ENCODE results near the gene AEBP1. TPM values are rescaled to one million over a fixed set of nuclear protein-coding genes. Genes with fewer than 3 reads are reported as not detected.
A peak's percentile ranks its signal among the peaks of the same experiment; 100 is the strongest.

Gene AEBP1
- total RNA-seq, 1 experiment from 2014 or later, result not detected

GRCh38 chr7:44066111-44066460, 38.1 kb upstream of the AEBP1 start:
- DNase-seq (ENCODE audit: extremely low read depth, low read depth), result no peak

DNA sequence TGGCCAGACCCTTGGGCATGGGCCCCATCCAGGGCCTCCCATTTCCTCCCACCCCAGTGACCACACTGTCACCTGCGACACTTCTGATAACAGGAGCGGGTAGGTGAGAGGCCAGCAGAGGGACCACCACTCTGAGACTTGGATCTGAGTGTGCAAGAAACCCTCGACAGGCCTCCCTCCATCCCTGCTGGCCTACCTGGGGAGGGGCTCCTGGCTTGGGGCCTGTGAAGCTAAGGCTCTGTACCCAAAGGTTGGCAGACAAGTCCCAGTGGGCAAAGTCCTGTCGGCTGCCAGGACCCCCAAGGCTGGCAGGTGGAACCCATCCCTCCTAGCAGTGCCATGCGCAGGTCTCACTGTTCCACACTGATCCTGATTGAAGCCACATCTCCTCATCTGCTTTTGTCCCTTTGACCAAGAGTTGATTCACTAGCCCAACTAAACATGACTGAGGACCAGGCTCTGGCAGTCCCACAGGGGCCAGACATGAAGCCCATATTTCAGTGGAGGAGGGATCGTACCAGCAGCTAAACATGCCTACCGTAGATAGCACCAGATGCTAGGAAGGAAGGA, 37.6 kb upstream of the AEBP1 start:
- DNase-seq (ENCODE audit: extremely low read depth, low read depth), result no peak

DNA sequence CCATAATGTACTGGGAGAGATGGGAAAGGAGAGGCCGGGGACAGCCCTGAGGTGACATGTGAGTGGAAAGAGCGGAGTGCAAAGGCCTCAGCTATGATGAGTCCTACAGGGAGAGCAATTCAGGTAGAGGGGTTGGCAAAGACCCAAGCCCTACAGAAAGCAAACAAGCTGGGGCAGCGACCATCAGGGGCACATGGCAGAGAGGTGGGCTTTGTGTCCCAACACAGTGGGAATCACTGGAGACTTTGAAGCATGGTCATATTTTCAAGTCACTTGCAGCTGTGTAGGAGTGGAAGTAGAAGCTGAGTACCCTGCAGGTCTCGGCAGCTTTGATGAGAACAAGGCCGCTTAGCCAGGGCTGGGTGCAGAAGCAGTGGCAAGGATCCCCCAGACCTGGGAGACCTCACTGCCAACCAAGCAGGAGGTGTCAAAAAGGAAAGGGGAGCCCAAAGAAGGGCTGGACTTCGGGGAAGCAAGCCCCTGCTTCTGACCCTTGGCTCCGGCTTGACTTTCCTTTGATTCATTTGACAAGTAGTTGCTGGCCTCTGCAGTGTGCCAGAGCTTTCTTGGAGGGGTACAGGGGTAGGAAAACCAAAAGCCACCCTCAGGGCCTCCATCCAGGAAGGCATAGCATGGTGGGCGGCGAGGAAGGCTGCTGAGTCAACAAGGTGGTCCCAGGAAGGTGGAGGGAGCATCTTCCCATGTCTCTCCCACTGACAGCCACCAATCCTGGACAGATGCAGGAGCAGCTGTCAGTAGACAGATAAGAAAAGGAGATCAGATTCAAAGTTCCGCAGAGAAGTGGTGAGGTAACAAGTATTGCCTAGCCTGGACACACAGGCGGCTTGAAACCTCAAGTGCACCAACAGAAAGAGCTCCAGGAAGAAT, 36.8 kb upstream of the AEBP1 start:
- DNase-seq (ENCODE audit: extremely low read depth, low read depth), result no peak

DNA sequence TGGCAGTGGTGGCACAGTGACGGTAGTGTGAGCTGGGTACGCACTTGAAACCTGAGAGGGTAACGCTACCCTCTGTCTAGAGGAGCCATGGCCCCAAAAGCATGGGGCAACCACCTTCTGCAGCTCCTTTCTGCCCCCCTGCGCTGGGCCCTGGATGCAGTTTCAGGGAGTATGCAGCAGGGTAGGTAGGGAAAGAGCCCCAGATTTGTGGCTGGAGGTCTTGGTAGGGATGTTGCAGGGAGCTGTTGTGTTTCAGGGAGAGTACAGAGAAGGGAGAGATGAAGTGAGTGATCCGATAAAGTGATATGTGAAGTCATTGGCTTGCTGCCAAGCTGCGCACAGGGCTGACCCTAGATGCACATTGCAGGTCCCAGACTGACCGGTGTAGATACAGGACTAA, 36.1 kb upstream of the AEBP1 start:
- no peak for DNase-seq (ENCODE audit: extremely low read depth, low read depth)

DNA sequence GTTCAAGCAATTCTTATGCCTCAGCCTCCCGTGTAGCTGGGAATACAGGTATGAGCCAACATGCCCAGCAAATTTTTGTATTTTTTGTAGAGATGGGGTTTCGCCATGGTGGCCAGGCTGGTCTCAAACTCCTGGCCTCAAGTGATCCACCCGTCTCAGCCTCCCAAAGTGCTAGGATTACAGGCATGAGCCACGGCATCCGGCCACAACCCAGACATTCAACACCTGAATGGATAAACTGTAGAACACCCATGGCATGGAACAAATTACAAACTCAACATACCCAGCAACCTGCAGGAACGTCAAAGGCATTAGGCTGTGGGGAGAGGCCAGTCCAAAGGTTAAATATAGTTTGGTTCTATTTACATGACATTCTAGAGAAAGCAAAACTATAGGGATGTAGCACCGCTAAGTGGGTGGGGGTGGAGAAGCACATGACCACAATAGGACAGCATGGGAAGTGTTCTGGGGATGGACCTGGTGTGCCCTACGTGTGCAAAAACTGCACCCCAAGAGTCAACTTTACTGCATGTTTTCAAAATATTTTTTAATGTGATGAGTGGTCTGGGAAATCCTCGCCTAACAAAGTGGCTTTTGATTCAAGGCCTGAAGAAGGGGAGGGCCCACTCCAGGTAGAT, 32.3 kb upstream of the AEBP1 start:
- no peak for DNase-seq (ENCODE audit: extremely low read depth, low read depth)

GRCh38 chr7:44072364-44073231, 31.5 kb upstream of the AEBP1 start:
- peak; percentile 75 for DNase-seq (ENCODE audit: extremely low read depth, low read depth)

- DNase-seq (ENCODE audit: extremely low read depth, low read depth), result peak; percentile 38
These were observed 30.3 kb upstream of the AEBP1 start for GRCh38 chr7:44073664-44074348.

DNA sequence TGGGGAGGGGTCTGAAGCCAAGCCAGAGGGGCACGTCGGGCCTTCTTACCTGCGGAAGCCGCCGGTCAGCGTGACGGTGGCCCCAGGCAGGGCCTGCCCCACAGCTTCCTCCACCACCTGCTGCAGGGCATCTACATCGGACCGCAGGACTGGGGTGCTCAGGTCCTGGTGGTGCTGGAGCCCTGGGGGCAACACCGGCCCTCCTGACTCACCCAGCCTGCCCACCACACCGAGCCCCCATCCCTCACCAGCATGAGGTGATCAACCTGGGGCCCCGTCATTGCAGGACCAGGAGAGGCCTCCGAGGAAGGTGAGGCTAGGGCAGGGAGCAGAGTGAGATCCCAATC, 29.8 kb upstream of the AEBP1 start:
- no peak for DNase-seq (ENCODE audit: extremely low read depth, low read depth)

DNA sequence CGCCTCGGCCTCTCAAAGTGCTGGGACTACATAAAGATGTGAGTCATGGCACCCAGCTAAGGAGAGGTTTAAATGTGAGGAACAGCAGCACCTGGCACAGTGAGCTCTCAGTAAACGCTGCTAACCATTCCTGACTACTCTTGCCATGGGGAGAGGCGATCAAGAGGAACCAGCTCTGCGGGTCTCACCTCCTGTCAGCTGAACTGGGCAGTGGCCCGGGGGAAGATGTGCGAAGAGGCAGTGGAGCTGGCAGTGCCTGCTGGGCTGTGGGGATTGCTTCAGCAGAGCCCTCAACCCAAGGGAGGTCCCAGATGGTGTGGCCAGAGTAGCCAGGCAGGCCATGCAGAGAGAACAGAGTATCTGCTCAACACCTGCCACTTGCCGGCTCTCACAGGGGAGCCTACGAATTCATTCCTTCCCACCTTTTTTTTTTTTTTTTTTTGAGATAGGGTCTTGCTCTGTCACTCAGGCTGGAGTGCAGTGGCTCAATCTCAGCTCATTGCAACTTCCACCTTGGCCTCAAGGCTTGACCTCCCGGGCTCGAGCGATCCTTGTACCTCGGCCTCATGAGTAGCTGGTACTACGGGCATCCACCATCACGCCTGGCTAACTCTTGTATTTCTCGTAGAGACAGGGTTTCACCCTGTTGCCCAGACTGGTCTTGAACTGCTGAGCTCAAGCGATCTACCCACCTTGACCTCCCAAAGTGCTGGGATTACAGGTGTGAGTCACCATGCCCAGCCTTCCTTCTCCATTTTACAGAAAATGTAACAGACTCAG, 28.7 kb upstream of the AEBP1 start:
- DNase-seq (ENCODE audit: extremely low read depth, low read depth), result no peak

DNA sequence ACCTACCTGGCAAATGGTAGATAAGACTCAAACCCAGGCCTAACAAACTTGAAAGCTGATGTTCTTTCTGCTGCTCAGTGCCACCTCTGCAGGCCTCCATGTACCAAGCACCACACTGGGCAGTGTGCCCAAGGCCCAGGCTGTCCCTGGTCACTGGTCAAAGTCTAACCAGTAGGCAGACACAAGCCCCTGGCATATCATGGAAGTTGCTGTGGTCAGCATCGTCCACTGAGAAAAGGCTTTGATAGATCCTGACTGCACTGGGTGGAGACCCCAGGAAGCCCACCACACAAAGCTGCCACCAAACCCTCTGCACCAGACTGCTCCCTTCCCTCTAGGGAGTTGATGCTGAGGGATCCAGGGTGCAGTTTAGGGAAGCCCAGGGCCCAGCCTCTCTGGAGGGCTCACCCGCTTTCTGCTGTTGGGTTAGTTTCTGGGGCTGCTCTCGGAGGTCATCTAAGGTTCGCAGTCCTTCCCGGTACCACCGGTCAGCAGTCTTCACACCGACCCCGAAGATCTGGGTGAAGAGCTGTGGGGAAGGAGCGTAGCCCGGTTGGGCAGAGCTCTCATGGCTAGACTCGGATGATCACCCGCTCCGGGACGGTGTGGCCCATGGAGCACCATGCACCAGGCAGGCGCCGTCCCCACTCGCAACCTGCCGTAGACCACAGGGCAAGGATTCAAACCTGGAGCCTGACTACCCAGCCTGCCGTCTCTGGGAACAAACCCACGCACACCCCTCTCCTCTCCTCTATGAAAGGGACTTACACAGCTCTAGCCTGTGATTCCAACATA, 27.8 kb upstream of the AEBP1 start:
- DNase-seq (ENCODE audit: extremely low read depth, low read depth), result no peak

- DNase-seq (ENCODE audit: extremely low read depth, low read depth), result no peak
These were observed 27.1 kb upstream of the AEBP1 start for GRCh38 chr7:44077061-44077460.

DNA sequence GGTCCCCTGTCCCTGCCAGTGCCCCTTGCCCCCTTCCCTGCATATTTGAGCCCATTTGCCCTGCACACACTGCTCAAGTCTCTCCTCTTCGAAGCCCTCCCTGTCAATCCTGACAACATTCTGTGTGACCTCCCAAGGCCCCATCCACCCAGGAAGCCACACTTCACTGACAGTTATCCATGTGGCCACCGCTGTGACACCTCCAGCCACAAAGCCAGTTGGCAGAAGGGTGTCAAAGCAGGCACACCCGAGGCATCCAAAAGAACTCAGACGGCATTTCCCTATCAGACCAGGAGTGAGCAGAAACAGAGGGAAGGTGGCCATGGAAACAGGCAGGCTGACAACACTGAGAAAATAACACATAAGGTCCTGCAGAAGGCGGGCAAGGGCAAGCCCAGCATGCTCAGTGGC, 26.5 kb upstream of the AEBP1 start:
- DNase-seq (ENCODE audit: extremely low read depth, low read depth), result no peak

- DNase-seq (ENCODE audit: extremely low read depth, low read depth), result no peak
These were observed 25.6 kb upstream of the AEBP1 start for GRCh38 chr7:44078521-44078920.

DNA sequence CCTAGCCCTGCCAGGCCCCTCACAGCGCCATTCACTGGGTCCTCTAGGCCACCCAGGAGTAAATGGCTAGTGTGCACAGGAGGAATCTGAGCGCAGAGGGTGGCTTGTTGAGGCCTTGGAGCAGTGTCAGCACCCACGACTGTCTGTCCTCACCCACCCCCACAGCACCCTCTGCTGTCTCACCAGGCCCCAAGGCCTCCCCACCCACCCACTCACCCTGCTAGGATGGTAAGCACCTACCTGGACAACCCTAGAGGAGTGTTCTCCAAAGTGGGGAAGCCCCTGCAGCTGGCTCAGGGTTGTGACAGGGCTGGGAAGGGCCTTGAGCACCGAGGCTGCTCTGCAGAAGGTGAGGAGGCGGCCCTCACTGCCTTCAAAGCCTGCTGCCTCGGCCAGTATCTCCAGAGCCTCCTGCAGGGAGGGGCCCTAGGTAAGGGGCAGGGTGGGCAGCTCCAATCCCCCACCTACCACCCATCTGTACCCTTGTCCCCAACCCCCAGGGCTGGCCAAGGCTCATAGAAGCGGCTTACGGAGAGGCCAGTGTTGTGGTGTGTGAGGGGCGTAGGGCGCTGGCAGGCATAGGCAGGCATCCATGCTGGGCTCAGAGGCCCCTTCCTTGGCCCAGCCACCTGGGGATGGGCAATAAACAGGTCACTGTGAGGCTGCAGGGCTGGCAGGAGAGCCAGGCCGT, 24.7 kb upstream of the AEBP1 start:
- no peak for DNase-seq (ENCODE audit: extremely low read depth, low read depth)

DNA sequence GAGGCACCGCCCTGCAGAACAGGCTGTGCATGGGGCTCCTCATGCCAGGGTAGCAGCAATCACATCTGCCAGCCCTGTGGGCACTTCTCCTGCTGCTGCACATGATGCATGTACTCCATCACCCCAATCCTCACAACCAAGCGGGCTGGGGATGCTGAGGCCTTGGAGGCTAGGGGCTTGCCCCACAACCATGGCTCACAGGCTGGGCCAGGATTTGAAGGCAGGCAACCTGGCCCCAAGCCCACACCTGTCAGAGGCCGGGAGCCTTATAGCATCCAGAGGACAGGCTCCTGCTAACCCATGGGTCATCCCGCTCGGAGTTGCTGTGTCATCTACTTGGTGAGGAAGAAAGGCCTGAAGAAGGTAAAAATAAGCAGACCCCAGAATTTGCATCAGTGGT, 24.0 kb upstream of the AEBP1 start:
- DNase-seq (ENCODE audit: extremely low read depth, low read depth), result no peak

DNA sequence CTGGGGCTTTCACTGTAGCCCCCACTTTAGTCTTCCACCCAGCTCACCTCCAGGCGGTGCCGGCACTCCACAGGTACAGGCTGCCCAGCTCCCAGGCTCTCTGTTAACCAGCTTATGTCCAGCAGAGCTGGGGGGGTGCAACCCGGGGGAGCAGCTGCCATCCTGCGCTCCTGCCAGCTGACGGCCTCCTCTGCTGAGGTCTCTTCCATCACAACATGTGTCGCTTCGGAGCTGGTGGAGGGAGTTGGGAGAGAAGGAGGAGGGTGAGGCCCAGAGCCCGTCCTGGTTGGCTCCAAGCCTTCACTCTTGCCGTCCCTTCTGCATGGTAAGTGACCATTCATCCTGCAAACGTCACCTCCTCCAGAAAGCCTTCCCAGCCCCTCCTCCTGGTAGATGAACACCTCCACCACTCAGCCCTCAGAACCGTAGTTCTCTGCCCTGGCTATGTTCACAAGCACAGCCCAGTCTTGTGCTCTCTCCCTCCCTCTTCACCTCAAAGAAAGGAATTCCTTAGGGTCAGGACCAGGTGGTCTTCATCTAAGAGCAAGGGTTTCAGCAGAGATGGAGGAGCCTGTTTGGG, 23.4 kb upstream of the AEBP1 start:
- DNase-seq (ENCODE audit: extremely low read depth, low read depth), result no peak

GRCh38 chr7:44081266-44081748, 22.8 kb upstream of the AEBP1 start:
- DNase-seq (ENCODE audit: extremely low read depth, low read depth), result no peak

All from NCI-H460 (cell line).